GM18507 (cell line): Measurements from ENCODE around the gene MRPL34.
A peak's percentile ranks its signal among the peaks of the same experiment; 100 is the strongest.
"Not testable (repeated sequence)": the region's sequence is repeated elsewhere in the genome, so short reads cannot be mapped to it uniquely, and the experiment has no call there.

Experiments
- DNase-seq: peaks from one replicate; pipeline ENCODE4 v3.0.0; 2011; ENCODE audit warnings: low read depth; ENCODE audit not compliant: insufficient read length; ENCODE audit errors: extremely low spot score
- FAIRE-seq: peaks from 2 replicates; lab custom pipeline; 2011; peaks lifted over from hg19 to GRCh38; lab: Jason Lieb, UNC

MRPL34 gene

GRCh38 chr19:17283504-17283996 is 22.1 kb upstream of the MRPL34 start:
- no peak for FAIRE-seq

GRCh38 chr19:17285415-17286135 is 20.1 kb upstream of the MRPL34 start:
- DNase-seq (no peak), FAIRE-seq (no peak)

More at GRCh38 chr19:17283504-17283996, 22.1 kb upstream of the MRPL34 start:
- DNase-seq: no peak

GRCh38 chr19:17286263-17286662 is 19.4 kb upstream of the MRPL34 start:
- DNase-seq (no peak), FAIRE-seq (no peak)

GRCh38 chr19:17286752-17287151 is 18.9 kb upstream of the MRPL34 start:
- DNase-seq (no peak), FAIRE-seq (no peak)

GRCh38 chr19:17289489-17289888 is 16.2 kb upstream of the MRPL34 start:
- DNase-seq (peak; percentile 73), FAIRE-seq (peak; percentile 86)

- FAIRE-seq (peak; percentile 90), DNase-seq (peak; percentile 92)
These were observed 13.2 kb upstream of the MRPL34 start for GRCh38 chr19:17292301-17293074.

- DNase-seq (no peak), FAIRE-seq (no peak)
These were observed 12.1 kb upstream of the MRPL34 start for GRCh38 chr19:17293605-17294004.

GRCh38 chr19:17294051-17294891 is 11.4 kb upstream of the MRPL34 start:
- DNase-seq (no peak), FAIRE-seq (peak; percentile 73)

GRCh38 chr19:17295551-17295950 is 10.1 kb upstream of the MRPL34 start:
- FAIRE-seq: not testable (repeated sequence)

GRCh38 chr19:17296273-17296672 is 9.4 kb upstream of the MRPL34 start:
- FAIRE-seq: no peak
- no peak for DNase-seq

More at GRCh38 chr19:17295551-17295950, 10.1 kb upstream of the MRPL34 start:
- DNase-seq: not testable (repeated sequence)

- no peak for DNase-seq
- FAIRE-seq: no peak
These were observed 8.7 kb upstream of the MRPL34 start for GRCh38 chr19:17296976-17297375.

GRCh38 chr19:17300992-17301619 is 4.6 kb upstream of the MRPL34 start:
- no peak for FAIRE-seq
- DNase-seq: no peak

- no peak for FAIRE-seq
- no peak for DNase-seq
These were observed 3.1 kb upstream of the MRPL34 start for GRCh38 chr19:17302391-17303166.

- FAIRE-seq (peak; percentile 95), DNase-seq (peak; percentile 76)
These were observed 2.3 kb upstream of the MRPL34 start, which contains the start of gene ABHD8 for GRCh38 chr19:17303167-17303939. Gene ABHD8 (minus strand): TSS chr19:17303425. CDS start chr19:17301616, 1,809 bp downstream.

- FAIRE-seq: no peak
- no peak for DNase-seq
These were observed 1.8 kb upstream of the MRPL34 start for GRCh38 chr19:17303940-17304267.

GRCh38 chr19:17304386-17305215 is 1.1 kb upstream of the MRPL34 start:
- FAIRE-seq (no peak), DNase-seq (no peak)

GRCh38 chr19:17305216-17305516 is 506 bp upstream of the MRPL34 start:
- no peak for FAIRE-seq
- DNase-seq: no peak
